UCSD-AML1 (cell line): ENCODE data around the gene AKAP14.
"Not testable (repeated sequence)": the region's sequence is repeated elsewhere in the genome, so short reads cannot be mapped to it uniquely, and the experiment has no call there.

Experiments used
- DNase-seq: peaks from one replicate; lab custom pipeline; 2025; ENCODE audit not compliant: unreplicated experiment; lab: John Stamatoyannopoulos, UW

The AKAP14 gene

GRCh38 chrX:119895843-119896326 is at the start of gene AKAP14:
TSS of gene AKAP14 (plus strand) at chrX:119895893. CDS start at chrX:119903224, 7,331 bp downstream.
- DNase-seq = no peak

GRCh38 chrX:119852382-119853353 is 43.0 kb upstream of the AKAP14 start, which contains the start of gene UPF3B:
TSS of gene UPF3B (minus strand) at chrX:119852963. CDS start at chrX:119852928, 35 bp downstream.
- DNase-seq = peak; percentile 93

- no peak for DNase-seq
Measured at GRCh38 chrX:119853444-119853843, 42.2 kb upstream of the AKAP14 start.

- DNase-seq = peak; percentile 32
Measured at GRCh38 chrX:119870626-119871131, 25.0 kb upstream of the AKAP14 start.

- DNase-seq = no peak
Measured at GRCh38 chrX:119871245-119871598, 24.5 kb upstream of the AKAP14 start.

GRCh38 chrX:119871599-119872395 is 23.9 kb upstream of the AKAP14 start, which contains the start of the genes NDUFA1 and RNF113A:
TSS of gene NDUFA1 (plus strand) at chrX:119871832. CDS start at chrX:119871912, 80 bp downstream.
TSS of gene RNF113A (minus strand) at chrX:119871733. CDS start at chrX:119871613, 120 bp downstream.
- peak; percentile 87 for DNase-seq

GRCh38 chrX:119878740-119879139 is 17.0 kb upstream of the AKAP14 start:
- no peak for DNase-seq

GRCh38 chrX:119880076-119880475 is 15.6 kb upstream of the AKAP14 start:
- DNase-seq = no peak

- peak; percentile 18 for DNase-seq
Measured at GRCh38 chrX:119880552-119881437, 14.9 kb upstream of the AKAP14 start.

- DNase-seq = no peak
Measured at GRCh38 chrX:119885554-119886428, 9.9 kb upstream of the AKAP14 start.

GRCh38 chrX:119887721-119888425 is 7.8 kb upstream of the AKAP14 start:
- DNase-seq = peak; percentile 60

GRCh38 chrX:119890626-119891025 is 5.1 kb upstream of the AKAP14 start:
- DNase-seq = not testable (repeated sequence)

GRCh38 chrX:119891961-119892692 is 3.6 kb upstream of the AKAP14 start:
- not testable (repeated sequence) for DNase-seq

GRCh38 chrX:119899125-119899524 is 3.4 kb downstream of the AKAP14 start:
- DNase-seq = no peak

GRCh38 chrX:119900976-119901375 is 5.3 kb downstream of the AKAP14 start:
- no peak for DNase-seq

GRCh38 chrX:119916310-119916709 is 20.6 kb downstream of the AKAP14 start:
- DNase-seq = no peak

- DNase-seq = no peak
Measured at GRCh38 chrX:119917877-119918276, 22.2 kb downstream of the AKAP14 start.
